Activated CD4-positive, alpha-beta T cell treated with anti-CD3 and anti-CD28 coated beads for 4 hours (primary cell): ENCODE data around the gene ZNF764.
"Not testable (repeated sequence)": the region's sequence is repeated elsewhere in the genome, so short reads cannot be mapped to it uniquely, and the experiment has no call there.

Experiments
- DNase-seq, 2 donors: peaks; one replicate each; pipeline ENCODE4 v3.0.0-alpha.2; 2020

The ZNF764 gene

DNA sequence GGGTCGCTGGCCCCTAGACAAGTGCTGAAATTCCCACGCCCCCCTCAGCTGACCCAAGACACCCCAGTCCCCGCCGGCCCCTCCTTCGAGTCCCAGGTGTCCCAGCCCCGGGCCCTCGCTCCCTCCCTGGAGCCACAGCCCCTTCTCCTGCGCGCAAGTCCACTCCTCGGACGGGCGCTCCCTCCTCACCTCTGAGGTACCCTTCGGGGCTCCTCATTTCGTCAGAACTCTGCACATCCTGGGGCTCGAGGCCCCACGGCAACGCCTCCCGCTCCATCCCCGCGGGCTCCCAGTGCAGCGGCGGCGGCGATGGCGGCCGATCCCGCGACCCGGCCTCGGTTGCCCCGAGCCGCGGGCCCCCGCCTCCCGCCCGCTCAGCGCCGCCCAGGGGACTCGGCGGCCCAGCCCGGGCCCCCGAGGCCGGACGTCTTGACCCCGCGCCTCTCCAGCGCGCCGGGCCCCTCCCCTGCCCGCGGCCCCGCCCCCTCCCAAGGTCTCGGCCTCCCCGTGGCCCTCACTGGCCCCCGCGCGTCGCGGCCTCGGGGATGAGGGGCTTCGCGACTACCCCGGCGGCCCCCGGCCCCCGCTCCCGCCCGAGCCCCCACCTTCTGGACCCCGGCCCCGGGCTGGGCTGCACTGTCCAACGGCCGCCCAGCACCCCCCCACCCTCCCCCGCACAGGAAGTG lies 31.9 kb downstream of the ZNF764 start, which contains the start of gene ZNF768:
Gene ZNF768 (minus strand): TSS at position 430 of the 686 bp plus-strand sequence. CDS start 153 bp downstream, at position 277.
- peak; percentile 20 to 27 for DNase-seq

- no peak for DNase-seq
Observed at GRCh38 chr16:30525844-30526136, 32.4 kb downstream of the ZNF764 start.

DNA sequence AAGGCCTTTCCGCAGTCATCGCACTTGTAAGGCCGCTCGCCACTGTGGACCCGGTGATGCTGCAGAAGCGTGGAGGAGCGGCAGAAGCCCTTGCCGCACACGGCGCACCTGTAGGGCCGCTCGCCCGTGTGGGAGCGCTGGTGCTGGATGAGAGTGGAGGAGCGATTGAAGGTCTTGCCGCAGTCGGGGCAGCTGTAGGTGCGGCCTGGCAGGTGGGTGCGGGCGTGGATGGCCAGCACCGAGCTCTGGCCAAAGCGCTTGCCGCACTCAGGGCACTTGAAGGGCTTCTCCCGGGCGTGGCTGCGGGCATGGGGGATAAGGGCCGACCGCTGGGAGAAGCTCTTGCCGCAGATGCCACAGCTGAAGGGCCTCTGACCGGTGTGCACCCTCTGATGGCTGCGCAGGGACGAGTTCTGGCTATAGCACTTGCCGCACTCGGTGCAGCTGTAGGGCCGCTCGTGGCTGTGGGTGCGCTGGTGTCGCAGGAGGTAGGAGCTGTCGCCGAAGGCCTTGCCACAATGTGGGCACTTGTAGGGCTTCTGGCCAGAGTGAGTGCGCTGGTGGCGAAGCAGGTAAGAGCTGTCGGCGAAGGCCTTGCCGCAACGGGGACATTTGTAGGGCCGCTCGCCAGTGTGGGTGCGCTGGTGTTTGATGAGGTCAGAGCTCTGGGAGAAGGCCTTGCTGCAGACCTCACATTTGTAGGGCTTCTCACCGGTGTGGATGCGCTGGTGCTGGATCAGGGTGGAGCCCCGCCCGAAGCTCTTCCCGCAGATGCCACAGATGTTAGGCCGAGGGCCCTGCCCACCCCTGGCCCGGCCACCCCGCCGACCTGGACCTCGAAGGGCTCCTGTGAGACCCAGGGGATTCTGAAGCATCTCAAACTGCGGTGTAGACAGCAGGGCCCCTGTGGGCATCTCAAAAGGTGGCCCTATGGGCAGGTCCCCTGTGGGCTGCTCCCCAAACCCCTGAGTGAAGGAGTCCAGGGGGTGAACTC lies 33.3 kb downstream of the ZNF764 start:
- DNase-seq: no peak

DNA sequence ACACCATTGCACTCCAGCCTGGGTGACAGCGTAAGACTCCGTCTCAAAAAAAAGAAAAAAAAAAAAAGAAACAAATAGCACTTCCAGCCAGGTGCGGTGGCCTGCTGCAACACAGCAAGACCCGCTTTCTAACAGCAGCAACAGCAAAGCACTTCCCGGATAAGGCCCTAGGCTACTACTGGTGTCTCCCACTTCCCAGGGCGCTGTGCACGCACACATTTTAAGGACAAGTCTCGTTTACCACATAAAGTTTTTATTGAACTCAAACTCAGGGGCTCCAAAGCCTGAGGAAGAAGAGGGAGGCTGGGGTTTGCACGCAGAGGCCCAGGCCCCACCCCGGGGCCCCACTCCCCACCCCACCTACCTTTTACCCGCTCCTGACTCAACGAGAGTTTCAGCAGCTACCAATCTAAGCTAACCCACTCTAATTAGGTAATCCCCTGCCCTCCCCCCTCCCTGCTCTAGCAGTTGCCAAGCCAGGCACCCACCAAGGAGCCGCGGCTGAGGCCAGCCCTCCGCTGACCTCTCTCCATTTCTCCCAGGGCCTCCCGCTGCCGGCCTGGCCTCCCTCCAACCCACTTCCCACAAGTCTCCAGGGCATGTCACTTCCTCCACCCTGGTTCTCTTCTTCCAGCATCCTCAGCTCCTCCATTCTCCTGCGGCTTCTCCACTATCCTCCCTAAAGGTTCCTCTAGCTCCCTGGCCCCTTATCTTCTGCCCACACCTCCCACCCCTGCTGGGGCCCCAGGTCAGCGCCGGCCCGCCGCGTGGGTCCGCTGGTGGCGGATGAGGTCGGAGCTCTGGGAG lies 34.2 kb downstream of the ZNF764 start:
- DNase-seq: no peak

GRCh38 chr16:30522702-30523463 lies 35.3 kb downstream of the ZNF764 start:
- not testable (repeated sequence) for DNase-seq

DNA sequence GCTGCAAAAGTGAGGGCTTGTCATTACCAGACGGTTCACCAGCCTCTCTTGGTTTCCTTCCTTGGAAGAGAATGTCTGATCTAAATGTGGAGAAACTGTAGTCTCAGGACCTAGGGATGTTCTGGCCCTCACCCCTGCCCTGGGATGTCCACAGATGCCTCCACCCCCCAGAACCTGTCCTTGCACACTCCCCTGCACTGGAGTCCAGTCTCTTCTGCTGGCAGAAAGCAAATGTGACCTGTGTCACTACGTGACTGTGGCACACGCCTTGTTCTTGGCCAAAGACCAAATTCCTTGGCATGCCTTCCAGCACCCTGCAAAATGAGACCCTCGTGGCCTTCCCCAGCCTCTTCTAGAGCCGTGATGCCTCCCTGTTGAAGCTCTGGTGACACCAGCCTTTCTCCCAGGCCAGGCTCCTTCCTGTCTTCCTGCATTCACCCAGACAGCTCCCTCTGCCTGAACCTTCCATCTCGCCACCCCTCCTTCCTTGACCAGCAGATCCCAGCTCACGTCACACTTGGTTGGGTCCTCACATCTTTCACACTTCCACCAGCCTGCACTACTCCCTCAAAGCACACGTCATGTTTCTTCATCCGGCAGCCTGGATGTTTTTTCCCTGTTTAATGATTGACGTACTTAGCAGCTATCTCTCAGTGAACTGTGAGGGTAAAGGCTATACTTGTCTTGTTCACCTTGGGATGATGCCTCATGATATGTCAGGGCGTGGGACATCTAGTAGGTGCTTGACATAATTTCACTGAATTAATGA lies 36.1 kb downstream of the ZNF764 start:
- DNase-seq: no peak

- DNase-seq: no peak
Observed at GRCh38 chr16:30521476-30521872, 36.7 kb downstream of the ZNF764 start.

GRCh38 chr16:30519120-30520049 lies 38.8 kb downstream of the ZNF764 start:
- DNase-seq: no peak

DNA sequence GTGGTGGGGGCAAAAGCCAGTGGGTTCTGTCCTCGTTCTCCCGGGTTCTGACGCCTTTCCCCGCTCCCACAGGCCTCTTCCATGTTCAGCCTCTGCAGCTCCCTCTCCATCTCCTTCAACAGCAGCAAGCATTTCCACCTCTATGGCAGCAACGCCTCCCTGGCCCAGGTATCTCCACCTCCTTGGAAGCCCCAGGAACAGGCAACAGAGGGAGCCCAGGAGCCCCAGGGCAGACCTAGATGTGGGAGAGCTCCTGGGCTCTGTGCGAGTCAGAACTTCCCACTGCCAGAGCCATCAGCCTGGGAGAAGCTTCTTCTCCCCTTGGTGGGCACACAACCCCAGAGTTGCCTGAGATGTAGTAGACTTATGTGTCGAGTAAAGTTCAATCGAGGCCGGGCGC lies 39.6 kb downstream of the ZNF764 start:
- DNase-seq: no peak

DNA sequence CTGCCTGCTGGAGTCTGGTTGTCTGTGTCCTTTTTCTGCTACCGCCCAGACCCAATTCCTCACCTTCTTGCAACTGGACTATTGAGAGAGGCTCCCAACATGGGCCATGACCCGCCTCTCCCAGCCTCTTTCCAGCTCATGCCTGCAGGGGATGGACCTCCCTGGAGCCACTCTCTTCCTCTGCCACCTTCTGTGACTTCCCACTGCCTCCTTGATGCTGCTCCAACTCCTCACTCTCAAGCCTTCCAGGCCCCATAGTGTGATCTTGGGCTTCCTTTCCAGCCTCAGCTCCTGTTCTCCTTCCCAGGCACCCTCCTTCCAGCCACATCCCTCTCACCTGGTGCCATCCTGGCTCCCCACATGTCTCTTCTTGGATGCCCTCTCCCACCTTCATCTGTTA lies 42.9 kb downstream of the ZNF764 start:
- DNase-seq: no peak

DNA sequence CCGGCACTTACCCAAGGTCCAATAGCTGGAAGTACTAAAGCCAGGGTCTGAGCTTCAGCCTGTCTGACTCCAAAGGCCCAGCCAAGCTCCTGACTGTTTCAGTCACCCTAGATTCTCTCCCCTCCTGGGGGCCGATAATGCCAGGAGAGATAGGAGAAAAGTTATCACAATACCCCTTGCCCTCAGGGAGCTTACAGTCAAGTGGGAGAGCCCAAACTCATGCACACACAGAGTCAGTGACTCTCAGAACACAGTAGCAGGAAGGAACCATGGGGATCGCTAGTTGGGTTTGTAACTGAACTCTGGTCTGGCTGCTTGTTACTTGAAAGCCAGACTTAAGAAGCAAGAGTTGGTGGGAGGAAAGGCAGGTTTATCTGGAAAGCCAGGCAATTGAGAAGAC lies 46.7 kb downstream of the ZNF764 start:
- DNase-seq: no peak

DNA sequence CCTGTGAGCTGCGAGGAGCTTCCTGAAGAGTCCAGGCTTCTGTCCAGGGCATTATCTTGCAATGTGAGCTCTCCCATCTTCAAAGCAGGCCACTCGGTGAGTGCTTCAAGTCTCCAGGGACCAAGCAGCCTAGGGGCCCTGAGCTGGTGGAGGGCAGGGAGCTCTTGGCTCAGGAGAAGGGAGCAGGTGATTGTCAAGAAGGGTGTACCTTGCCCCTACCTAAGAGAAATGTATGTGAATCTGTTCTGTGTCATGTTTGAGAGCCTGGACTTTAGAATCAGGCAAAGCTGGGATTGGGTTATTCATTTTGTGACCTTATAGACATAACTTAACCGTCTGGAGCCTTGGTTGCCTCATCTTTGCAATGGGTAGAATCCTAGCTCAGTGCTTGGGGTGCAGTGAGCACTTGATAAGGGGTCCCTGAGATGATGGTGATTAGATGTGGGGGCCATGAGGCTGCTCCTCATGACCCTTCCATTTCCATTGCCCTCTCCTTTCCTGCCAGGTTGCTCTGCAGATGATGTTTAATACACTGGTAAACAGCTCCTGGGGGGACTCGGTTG lies 47.7 kb downstream of the ZNF764 start:
- no peak for DNase-seq

- no peak for DNase-seq
Observed at GRCh38 chr16:30509081-30509765, 49.0 kb downstream of the ZNF764 start.
